ENCODE measurements around the gene PVALB. TPM values are rescaled to one million over a fixed set of nuclear protein-coding genes. Genes with fewer than 3 reads are reported as not detected.

Gene PVALB
- total and polyA plus RNA-seq, 4 donors: 0.56 to 3.4 (median 1.1) TPM

DNA sequence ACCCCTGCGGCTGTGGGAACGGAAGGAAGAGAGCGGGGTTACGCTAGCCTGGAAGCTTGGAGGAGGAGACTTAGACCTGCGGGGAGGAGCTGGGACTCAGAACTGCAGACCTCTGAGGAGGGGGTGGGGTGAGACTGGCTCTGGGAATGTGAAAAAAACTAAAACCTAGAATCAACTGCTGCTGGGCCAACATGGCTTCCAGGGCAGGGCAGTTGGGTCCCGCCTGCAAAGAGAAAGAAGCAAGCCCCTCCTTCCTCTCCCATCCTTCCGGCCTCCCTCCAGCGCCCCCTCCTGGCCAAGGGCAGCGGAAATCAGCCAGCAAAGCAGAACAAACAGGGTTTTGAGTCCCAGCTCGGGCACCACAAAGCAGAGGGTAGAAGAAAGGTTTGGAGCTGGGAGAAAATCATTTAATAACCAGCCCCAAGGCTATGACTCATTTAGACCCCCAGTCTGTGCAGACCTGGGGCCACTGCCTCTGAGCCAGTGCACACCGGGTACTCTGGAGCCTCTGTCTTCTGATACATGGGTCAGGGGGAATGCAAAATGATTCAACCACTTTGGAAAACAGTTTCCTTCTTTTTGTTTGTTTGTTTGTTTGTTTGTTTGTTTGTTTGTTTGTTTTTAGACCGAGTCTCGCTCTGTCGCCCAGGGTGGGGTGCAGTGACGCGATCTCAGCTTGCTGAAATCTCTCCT, 36.7 kb upstream of the PVALB start:
- Histone ChIP-seq H3K27me3 (ENCODE audit: control insufficient read depth in 4 of 4, insufficient read depth in 4 of 4, low read length in 3 of 4) (no peaks in the 10 kb centered on the region), H3K4me1 (ENCODE audit: control insufficient read depth in 4 of 4, insufficient read depth in 4 of 4, low read length in 3 of 4) (peaks cover 0 to 8% (median 0%) of the 10 kb centered on the region in 4 donors), H3K9me3 (ENCODE audit: control insufficient read depth in 4 of 4, low read length in 3 of 4) (no peaks in the 10 kb centered on the region), H3K4me3 (ENCODE audit: low read depth in 1 of 3, low read length in 3 of 3) (no peak overlapping the region), H3K9ac (ENCODE audit: low read depth in 1 of 2, low read length in 2 of 2) (no peak overlapping the region), H3K36me3 (ENCODE audit: control insufficient read depth in 4 of 4, insufficient read depth in 3 of 4, low read depth in 1 of 4, low read length in 3 of 4) (no peaks in the 10 kb centered on the region), H3K27ac (ENCODE audit: low read depth in 1 of 2, low read length in 2 of 2) (no peak overlapping the region)
- WGBS: 51% methylated on average over 16 of the region's 16 CpGs
- TF ChIP-seq HNF4A (conservative IDR thresholded peaks at IDR 0.05): no peak
- TF ChIP-seq NR2F2 (IDR thresholded peaks at IDR 0.05): peak; percentile 4
- no peak for TF ChIP-seq FOXA2 (IDR thresholded peaks at IDR 0.05)
- peak in 1 of 2 donors; percentile 27 for TF ChIP-seq GABPA (IDR thresholded peaks at IDR 0.05 in 1 of 2, conservative IDR thresholded peaks at IDR 0.05 in 1 of 2)
- TF ChIP-seq, protein P1, sequence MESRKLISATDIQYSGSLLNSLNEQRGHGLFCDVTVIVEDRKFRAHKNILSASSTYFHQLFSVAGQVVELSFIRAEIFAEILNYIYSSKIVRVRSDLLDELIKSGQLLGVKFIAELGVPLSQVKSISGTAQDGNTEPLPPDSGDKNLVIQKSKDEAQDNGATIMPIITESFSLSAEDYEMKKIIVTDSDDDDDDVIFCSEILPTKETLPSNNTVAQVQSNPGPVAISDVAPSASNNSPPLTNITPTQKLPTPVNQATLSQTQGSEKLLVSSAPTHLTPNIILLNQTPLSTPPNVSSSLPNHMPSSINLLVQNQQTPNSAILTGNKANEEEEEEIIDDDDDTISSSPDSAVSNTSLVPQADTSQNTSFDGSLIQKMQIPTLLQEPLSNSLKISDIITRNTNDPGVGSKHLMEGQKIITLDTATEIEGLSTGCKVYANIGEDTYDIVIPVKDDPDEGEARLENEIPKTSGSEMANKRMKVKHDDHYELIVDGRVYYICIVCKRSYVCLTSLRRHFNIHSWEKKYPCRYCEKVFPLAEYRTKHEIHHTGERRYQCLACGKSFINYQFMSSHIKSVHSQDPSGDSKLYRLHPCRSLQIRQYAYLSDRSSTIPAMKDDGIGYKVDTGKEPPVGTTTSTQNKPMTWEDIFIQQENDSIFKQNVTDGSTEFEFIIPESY (IDR thresholded peaks at IDR 0.05): no peak
- peak; percentile 26 for TF ChIP-seq YY1 (IDR thresholded peaks at IDR 0.05)
- TF ChIP-seq, protein P2, sequence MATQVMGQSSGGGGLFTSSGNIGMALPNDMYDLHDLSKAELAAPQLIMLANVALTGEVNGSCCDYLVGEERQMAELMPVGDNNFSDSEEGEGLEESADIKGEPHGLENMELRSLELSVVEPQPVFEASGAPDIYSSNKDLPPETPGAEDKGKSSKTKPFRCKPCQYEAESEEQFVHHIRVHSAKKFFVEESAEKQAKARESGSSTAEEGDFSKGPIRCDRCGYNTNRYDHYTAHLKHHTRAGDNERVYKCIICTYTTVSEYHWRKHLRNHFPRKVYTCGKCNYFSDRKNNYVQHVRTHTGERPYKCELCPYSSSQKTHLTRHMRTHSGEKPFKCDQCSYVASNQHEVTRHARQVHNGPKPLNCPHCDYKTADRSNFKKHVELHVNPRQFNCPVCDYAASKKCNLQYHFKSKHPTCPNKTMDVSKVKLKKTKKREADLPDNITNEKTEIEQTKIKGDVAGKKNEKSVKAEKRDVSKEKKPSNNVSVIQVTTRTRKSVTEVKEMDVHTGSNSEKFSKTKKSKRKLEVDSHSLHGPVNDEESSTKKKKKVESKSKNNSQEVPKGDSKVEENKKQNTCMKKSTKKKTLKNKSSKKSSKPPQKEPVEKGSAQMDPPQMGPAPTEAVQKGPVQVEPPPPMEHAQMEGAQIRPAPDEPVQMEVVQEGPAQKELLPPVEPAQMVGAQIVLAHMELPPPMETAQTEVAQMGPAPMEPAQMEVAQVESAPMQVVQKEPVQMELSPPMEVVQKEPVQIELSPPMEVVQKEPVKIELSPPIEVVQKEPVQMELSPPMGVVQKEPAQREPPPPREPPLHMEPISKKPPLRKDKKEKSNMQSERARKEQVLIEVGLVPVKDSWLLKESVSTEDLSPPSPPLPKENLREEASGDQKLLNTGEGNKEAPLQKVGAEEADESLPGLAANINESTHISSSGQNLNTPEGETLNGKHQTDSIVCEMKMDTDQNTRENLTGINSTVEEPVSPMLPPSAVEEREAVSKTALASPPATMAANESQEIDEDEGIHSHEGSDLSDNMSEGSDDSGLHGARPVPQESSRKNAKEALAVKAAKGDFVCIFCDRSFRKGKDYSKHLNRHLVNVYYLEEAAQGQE (IDR thresholded peaks at IDR 0.05): no peak
- TF ChIP-seq, protein P3, sequence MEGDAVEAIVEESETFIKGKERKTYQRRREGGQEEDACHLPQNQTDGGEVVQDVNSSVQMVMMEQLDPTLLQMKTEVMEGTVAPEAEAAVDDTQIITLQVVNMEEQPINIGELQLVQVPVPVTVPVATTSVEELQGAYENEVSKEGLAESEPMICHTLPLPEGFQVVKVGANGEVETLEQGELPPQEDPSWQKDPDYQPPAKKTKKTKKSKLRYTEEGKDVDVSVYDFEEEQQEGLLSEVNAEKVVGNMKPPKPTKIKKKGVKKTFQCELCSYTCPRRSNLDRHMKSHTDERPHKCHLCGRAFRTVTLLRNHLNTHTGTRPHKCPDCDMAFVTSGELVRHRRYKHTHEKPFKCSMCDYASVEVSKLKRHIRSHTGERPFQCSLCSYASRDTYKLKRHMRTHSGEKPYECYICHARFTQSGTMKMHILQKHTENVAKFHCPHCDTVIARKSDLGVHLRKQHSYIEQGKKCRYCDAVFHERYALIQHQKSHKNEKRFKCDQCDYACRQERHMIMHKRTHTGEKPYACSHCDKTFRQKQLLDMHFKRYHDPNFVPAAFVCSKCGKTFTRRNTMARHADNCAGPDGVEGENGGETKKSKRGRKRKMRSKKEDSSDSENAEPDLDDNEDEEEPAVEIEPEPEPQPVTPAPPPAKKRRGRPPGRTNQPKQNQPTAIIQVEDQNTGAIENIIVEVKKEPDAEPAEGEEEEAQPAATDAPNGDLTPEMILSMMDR (IDR thresholded peaks at IDR 0.05; ENCODE audit: low read depth, low read length, missing input control): peak; percentile 49
- TF ChIP-seq RAD21 (IDR thresholded peaks at IDR 0.05): peak; percentile 46 to 61
- no peak for TF ChIP-seq HNF4G (IDR thresholded peaks at IDR 0.05)
- no peak for TF ChIP-seq FOXA1 (IDR thresholded peaks at IDR 0.05)
- DNase-seq (ENCODE audit: low spot score): peak; percentile 84

DNA sequence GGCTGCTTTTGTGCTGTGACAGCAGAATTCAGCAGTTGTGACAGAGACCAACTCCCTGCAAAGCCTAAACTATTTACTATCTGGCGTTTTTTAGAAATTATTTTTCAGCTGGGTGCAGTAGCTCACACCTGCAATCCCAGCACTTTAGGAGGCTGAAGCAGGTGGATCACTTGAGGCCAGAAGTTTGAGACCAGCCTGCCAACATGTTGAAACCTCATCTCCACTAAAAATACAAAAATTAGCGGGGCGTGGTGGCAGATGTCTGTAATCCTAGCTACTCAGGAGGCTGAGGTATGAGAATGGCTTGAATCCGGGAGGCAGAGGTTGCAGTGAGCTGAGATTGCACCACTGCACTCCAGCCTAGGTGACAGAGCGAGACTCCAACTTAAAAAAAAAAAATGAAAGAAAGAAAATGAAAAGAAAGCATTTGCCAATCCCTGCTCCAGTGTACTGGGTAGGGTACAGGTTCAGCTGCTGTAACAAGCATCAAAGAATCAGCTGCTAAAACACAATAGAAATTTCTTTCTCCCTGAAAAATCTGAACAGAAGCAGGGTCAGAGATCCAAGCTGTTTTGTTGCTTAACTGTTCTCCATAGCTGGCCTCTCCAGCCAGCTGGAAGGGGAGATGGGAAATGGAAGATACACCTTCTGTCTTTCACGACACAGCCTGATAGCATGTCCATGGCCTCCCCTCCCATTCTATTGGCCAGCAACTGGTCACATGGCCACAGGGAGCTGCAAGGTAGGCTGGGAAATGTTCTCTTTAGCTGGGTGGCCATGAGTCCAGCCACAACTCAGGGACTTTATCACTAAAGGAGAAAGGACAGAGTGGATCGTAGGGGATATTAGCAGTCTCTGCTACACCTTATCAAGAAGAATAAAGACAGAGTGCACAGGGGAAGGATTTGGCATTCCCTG, 35.5 kb upstream of the PVALB start:
- 82% methylated on average over 7 of the region's 7 CpGs for whole genome bisulfite sequencing
- peaks cover 0 to 5% (median 0%) of the 10 kb centered on the region in 4 donors for H3K27me3 ChIP-seq (ENCODE audit: control insufficient read depth in 4 of 4, insufficient read depth in 4 of 4, low read length in 3 of 4)

More for the DNA sequence above, 35.5 kb upstream of the PVALB start:
- Histone ChIP-seq H3K27ac (ENCODE audit: low read depth in 1 of 2, low read length in 2 of 2) (no peak overlapping the region), H3K4me1 (ENCODE audit: control insufficient read depth in 4 of 4, insufficient read depth in 4 of 4, low read length in 3 of 4) (peaks cover 0 to 8% (median 0%) of the 10 kb centered on the region in 4 donors), H3K9me3 (ENCODE audit: control insufficient read depth in 4 of 4, low read length in 3 of 4) (no peaks in the 10 kb centered on the region), H3K36me3 (ENCODE audit: control insufficient read depth in 4 of 4, insufficient read depth in 3 of 4, low read depth in 1 of 4, low read length in 3 of 4) (no peaks in the 10 kb centered on the region), H3K9ac (ENCODE audit: low read depth in 1 of 2, low read length in 2 of 2) (no peak overlapping the region), H3K4me3 (ENCODE audit: low read depth in 1 of 3, low read length in 3 of 3) (no peak overlapping the region)
- TF ChIP-seq HNF4A (conservative IDR thresholded peaks at IDR 0.05): no peak
- TF ChIP-seq, protein P1 (IDR thresholded peaks at IDR 0.05): no peak
- no peak for DNase-seq (ENCODE audit: low spot score)

Measured in liver (tissue), 9 donors.